Panc1 (cell line): ENCODE measurements around the gene LHFPL2.

Experiments used
- CTCF ChIP-seq: fragments of 450-650 bp; IDR thresholded peaks from 2 replicates; pipeline ENCODE4 v1.5.1; 2017; ENCODE audit warnings: mild to moderate bottlenecking
- POLR2AphosphoS5 ChIP-seq: IDR thresholded peaks from 2 replicates; pipeline ENCODE4 v1.6.1; 2012; ENCODE audit warnings: mild to moderate bottlenecking, low read depth, low read length, moderate library complexity
- REST ChIP-seq, 2 experiments: IDR thresholded peaks; 2 replicates each; pipeline ENCODE4 v1.6.1; 2011 to 2012; ENCODE audit warnings: low read depth in 2 of 2, control low read depth in 1 of 2, low read length in 1 of 2, mild to moderate bottlenecking in 1 of 2, moderate library complexity in 1 of 2; ENCODE audit not compliant: insufficient read depth in 1 of 2
- SIN3A ChIP-seq: IDR thresholded peaks from 2 replicates; pipeline ENCODE4 v1.6.1; 2012; ENCODE audit warnings: low read depth, mild to moderate bottlenecking, low read length, moderate library complexity, borderline replicate concordance; ENCODE audit not compliant: insufficient read depth
- TCF7L2 ChIP-seq: IDR thresholded peaks from 2 replicates; pipeline ENCODE4 v1.6.1; 2011; ENCODE audit warnings: mild to moderate bottlenecking, low read depth, low read length, inconsistent platforms

- TF ChIP-seq POLR2AphosphoS5 (no peak), CTCF (no peak), TCF7L2 (no peak), SIN3A (no peak), REST (IDR thresholded peaks at IDR 0.05; ENCODE audit: insufficient read depth in 1 of 2, low read depth in 2 of 2, low read length in 1 of 2) (no peak)
Measured at GRCh38 chr5:78568676-78569075, 79.9 kb downstream of the LHFPL2 start.
